Spleen (tissue), 7 donors: ENCODE data around the gene PPIA.

ENCODE experiments used
- CTCF ChIP-seq, 11 experiments: fragments of 200-600 bp in 7 of 11; fragments of 450-650 bp in 4 of 11; sonication (generic) in 4 of 11; IDR thresholded peaks in 8 of 11; conservative IDR thresholded peaks in 3 of 11; 1 replicate in 7 of 11; 2 replicates in 4 of 11; pipeline versions ENCODE4 v1.4.0 to v1.8.0; 2016 to 2021; ENCODE audit warnings: antibody characterized with exemption in 11 of 11, inconsistent platforms in 4 of 11, mild to moderate bottlenecking in 1 of 11
- POLR2A ChIP-seq, 3 donors: fragments of 450-650 bp; IDR thresholded peaks; one replicate each; pipeline ENCODE4 v1.5.1; 2017; ENCODE audit warnings: antibody characterized with exemption in 3 of 3, mild to moderate bottlenecking in 1 of 3
- donor health status: DM: no; HTN: no; CAD: no; lungs with moderate emphysema.
- donor health status: DM: no; HTN: no; CAD: no.
- donor health status: DM: no; HTN: no; CAD: no.

DNA sequence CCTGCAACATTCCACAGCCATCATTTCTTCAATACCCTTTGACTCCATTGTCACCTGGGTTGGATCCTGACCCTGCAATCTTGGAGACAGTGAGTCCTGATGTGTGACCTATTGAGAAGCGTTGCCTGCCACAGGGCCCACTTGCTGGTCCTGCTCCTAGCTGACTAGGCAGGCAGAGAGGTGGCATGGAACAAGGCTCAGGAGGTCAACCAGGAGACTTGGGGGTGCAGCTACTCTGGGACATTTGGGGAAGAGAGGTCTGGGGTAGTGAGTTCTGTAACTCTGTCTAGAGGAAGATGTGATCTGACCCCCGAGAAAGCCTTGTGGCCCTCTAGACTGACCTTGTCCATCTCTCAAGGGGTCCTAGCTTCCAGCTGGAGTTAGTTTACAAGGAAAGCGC lies 46.1 kb upstream of the PPIA start:
- TF ChIP-seq POLR2A (IDR thresholded peaks at IDR 0.05) (no peak), CTCF (IDR thresholded peaks at IDR 0.05 in 8 of 11, conservative IDR thresholded peaks at IDR 0.05 in 3 of 11) (no peak)
